GM12878 (cell line): ENCODE data around the gene MBNL1.

ENCODE experiments used
- CHD2 ChIP-seq: IDR thresholded peaks from 2 replicates; pipeline ENCODE4 v1.6.1; 2011; ENCODE audit warnings: low read depth, low read length, improper control_type of control experiment, borderline replicate concordance
- EED ChIP-seq: sonication (generic); IDR thresholded peaks from 2 replicates; pipeline ENCODE4 v1.6.1; 2016; ENCODE audit warnings: antibody characterized with exemption, low read depth
- FOXM1 ChIP-seq: IDR thresholded peaks from 2 replicates; pipeline ENCODE4 v1.6.1; 2012; ENCODE audit warnings: low read depth, mild to moderate bottlenecking, inconsistent platforms, low read length, moderate library complexity
- JUND ChIP-seq: IDR thresholded peaks from 2 replicates; pipeline ENCODE4 v1.6.1; 2012; ENCODE audit warnings: low read depth, mild to moderate bottlenecking, low read length, improper control_type of control experiment, moderate library complexity
- MXI1 ChIP-seq: fragments of 150-350 bp; IDR thresholded peaks from 2 replicates; pipeline ENCODE4 v1.6.1; 2011; ENCODE audit warnings: low read depth, mild to moderate bottlenecking, inconsistent platforms, low read length, improper control_type of control experiment
- MYB ChIP-seq: fragments of 150-350 bp; IDR thresholded peaks from 2 replicates; pipeline ENCODE4 v1.6.1; 2014; ENCODE audit warnings: mild to moderate bottlenecking, low read depth, low read length, borderline replicate concordance
- NRF1 ChIP-seq: conservative IDR thresholded peaks from 2 replicates; pipeline ENCODE4 v1.6.1; 2011; ENCODE audit warnings: mild to moderate bottlenecking, low read depth, low read length, improper control_type of control experiment
- POLR2A ChIP-seq: IDR thresholded peaks from 2 replicates; pipeline ENCODE4 v1.6.1; 2011; ENCODE audit warnings: low read depth, mild to moderate bottlenecking, low read length
- POLR2AphosphoS5 ChIP-seq: IDR thresholded peaks from 2 replicates; pipeline ENCODE4 v1.6.1; 2011; ENCODE audit warnings: mild to moderate bottlenecking, low read length, inconsistent platforms
- RAD21 ChIP-seq: IDR thresholded peaks from 2 replicates; pipeline ENCODE4 v1.6.1; 2011; ENCODE audit warnings: mild to moderate bottlenecking, low read depth, low read length, moderate library complexity; ENCODE audit not compliant: insufficient read depth
- TF ChIP-seq, protein P1 (sequence below), 3 experiments: IDR thresholded peaks in 2 of 3; conservative IDR thresholded peaks in 1 of 3; 2 replicates each; pipeline ENCODE4 v1.5.1; 2011; ENCODE audit warnings: low read depth in 3 of 3, low read length in 3 of 3, mild to moderate bottlenecking in 3 of 3, control low read depth in 2 of 3, moderate library complexity in 2 of 3, inconsistent platforms in 1 of 3, mixed read lengths in 1 of 3; ENCODE audit not compliant: control insufficient read depth in 2 of 3, insufficient read depth in 1 of 3; ENCODE audit errors: extremely low read depth in 1 of 3

DNA sequence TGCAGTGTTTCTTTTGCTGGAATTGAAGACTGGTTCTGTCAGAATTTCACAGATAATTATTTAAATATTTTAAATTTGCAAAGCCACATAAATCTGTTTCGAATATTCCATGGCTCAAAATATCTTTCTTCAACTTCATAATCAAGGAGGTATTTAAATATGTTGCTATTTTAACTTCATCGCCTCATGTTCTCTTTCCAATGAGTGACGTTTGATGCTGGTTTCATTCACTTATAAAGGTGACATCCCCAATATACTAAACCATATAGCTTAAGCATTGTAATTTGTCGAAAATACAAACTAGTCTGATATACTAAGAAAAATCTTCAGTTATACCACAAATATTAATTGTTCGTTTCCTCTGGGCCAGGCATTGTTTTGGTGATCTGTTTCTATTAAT, 22.5 kb downstream of the MBNL1 start:
- TF ChIP-seq MXI1 (no peak), NRF1 (no peak), EED (no peak), RAD21 (no peak), CHD2 (no peak), POLR2AphosphoS5 (no peak), MYB (no peak), FOXM1 (no peak), JUND (no peak), POLR2A (no peak)
- TF ChIP-seq, protein P1, sequence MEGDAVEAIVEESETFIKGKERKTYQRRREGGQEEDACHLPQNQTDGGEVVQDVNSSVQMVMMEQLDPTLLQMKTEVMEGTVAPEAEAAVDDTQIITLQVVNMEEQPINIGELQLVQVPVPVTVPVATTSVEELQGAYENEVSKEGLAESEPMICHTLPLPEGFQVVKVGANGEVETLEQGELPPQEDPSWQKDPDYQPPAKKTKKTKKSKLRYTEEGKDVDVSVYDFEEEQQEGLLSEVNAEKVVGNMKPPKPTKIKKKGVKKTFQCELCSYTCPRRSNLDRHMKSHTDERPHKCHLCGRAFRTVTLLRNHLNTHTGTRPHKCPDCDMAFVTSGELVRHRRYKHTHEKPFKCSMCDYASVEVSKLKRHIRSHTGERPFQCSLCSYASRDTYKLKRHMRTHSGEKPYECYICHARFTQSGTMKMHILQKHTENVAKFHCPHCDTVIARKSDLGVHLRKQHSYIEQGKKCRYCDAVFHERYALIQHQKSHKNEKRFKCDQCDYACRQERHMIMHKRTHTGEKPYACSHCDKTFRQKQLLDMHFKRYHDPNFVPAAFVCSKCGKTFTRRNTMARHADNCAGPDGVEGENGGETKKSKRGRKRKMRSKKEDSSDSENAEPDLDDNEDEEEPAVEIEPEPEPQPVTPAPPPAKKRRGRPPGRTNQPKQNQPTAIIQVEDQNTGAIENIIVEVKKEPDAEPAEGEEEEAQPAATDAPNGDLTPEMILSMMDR (IDR thresholded peaks at IDR 0.05 in 2 of 3, conservative IDR thresholded peaks at IDR 0.05 in 1 of 3; ENCODE audit: control insufficient read depth in 2 of 3, extremely low read depth in 1 of 3, insufficient read depth in 1 of 3, low read depth in 3 of 3, low read length in 3 of 3), result no peak
